NCI-H187 (cell line): Measurements from ENCODE around the gene C9orf57.
"Not testable (repeated sequence)": the region's sequence is repeated elsewhere in the genome, so short reads cannot be mapped to it uniquely, and the experiment has no call there.

ENCODE experiments used
- DNase-seq, 2 experiments: peaks; one replicate each; lab custom pipeline; 2025; lab: John Stamatoyannopoulos, UW

C9orf57 gene

GRCh38 chr9:72023596-72023995 is 36.8 kb downstream of the C9orf57 start:
- no peak for DNase-seq

GRCh38 chr9:72022841-72023240 is 37.6 kb downstream of the C9orf57 start:
- DNase-seq, result no peak

GRCh38 chr9:72013292-72013760 is 47.1 kb downstream of the C9orf57 start:
- no peak for DNase-seq

GRCh38 chr9:72012646-72013045 is 47.8 kb downstream of the C9orf57 start:
- no peak for DNase-seq

GRCh38 chr9:72007726-72008125 is 52.7 kb downstream of the C9orf57 start:
- DNase-seq, result not testable (repeated sequence)

- DNase-seq, result no peak
Measured at GRCh38 chr9:72006501-72006900, 53.9 kb downstream of the C9orf57 start.

- DNase-seq, result no peak
Measured at GRCh38 chr9:72005451-72005850, 55.0 kb downstream of the C9orf57 start.
